Measurements from ENCODE around the gene TRIM8. TPM values are rescaled to one million over a fixed set of nuclear protein-coding genes. Genes with fewer than 3 reads are reported as not detected.

The TRIM8 gene
- total RNA-seq, 4 donors from 2014 or later, result 27.6 to 75.9 (median 48.8) TPM

GRCh38 chr10:102645741-102646609 is 1.7 kb downstream of the TRIM8 start:
- intact Hi-C loops (cut with DNase I), result no loop called here
- H3K36me3 ChIP-seq, result peaks cover 0 to 1% (median 0%) of the 10 kb centered on the region in 3 donors
- H3K27ac ChIP-seq, result peak overlapping the region; percentile 97 to 100 (median 99)

DNA sequence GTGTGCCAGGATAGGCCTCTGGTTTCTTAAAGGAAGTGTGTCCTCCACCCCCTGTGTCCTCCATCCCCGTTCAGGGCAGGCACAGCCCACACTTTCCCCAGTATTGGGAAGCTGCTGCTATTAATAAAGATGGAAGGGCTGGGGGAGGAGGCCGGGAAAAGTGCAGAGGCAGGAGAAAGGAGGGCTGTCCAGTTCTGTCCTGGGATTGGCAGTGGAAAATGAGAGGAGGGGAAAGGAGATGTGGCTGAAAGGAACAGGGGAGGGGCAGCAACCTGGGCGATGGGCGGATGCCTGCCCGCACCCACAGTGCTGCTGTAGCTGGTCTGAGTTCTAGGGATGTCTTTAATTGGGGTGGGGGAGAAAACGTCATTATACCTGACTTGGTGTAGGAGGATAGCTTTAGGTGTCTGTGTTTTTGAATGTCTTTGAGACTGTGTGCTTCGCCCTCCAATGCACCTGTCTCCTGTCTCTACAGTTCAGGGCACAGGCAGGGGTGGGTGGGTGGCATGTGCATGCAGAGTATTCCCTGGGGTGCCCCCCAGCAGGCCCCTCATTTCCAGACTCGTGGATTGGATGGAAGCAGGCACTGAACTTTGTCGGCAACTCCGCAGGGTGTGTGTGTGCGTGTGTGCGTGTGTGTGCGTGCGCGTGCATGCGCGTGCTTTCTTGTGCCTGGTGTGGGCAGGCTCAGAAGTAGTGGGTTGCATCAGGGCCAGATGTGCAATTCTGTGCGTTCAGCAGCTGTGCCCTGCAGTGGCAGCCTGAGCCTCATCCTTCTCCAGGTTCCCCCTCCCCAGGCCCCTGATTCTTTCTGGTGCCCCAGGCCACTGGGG is 2.5 kb downstream of the TRIM8 start:
- Histone ChIP-seq H3K9me3 (no peaks in the 10 kb centered on the region), H3K27me3 (no peaks in the 10 kb centered on the region), H3K27ac (peak overlapping the region; percentile 97 to 100 (median 99)), H3K4me1 (peaks cover 54 to 67% (median 56%) of the 10 kb centered on the region in 3 donors), H3K4me3 (peak overlapping the region; percentile 85 to 94 (median 90)), H3K36me3 (peaks cover 0 to 10% (median 5%) of the 10 kb centered on the region in 3 donors)
- intact Hi-C loops (cut with DNase I), result no loop called here
- 6 to 16% methylated on average over 8 to 12 of the region's 18 CpGs for WGBS, 2 donors
- no peak for DNase-seq
- TF ChIP-seq POLR2A (IDR thresholded peaks at IDR 0.05), result no peak
- TF ChIP-seq, protein P1, sequence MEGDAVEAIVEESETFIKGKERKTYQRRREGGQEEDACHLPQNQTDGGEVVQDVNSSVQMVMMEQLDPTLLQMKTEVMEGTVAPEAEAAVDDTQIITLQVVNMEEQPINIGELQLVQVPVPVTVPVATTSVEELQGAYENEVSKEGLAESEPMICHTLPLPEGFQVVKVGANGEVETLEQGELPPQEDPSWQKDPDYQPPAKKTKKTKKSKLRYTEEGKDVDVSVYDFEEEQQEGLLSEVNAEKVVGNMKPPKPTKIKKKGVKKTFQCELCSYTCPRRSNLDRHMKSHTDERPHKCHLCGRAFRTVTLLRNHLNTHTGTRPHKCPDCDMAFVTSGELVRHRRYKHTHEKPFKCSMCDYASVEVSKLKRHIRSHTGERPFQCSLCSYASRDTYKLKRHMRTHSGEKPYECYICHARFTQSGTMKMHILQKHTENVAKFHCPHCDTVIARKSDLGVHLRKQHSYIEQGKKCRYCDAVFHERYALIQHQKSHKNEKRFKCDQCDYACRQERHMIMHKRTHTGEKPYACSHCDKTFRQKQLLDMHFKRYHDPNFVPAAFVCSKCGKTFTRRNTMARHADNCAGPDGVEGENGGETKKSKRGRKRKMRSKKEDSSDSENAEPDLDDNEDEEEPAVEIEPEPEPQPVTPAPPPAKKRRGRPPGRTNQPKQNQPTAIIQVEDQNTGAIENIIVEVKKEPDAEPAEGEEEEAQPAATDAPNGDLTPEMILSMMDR (IDR thresholded peaks at IDR 0.05), result no peak

More at GRCh38 chr10:102645741-102646609, 1.7 kb downstream of the TRIM8 start:
- H3K4me3 ChIP-seq, result peak overlapping the region; percentile 85 to 94 (median 90)
- TF ChIP-seq, protein P1 (IDR thresholded peaks at IDR 0.05), result peak in 1 of 6 experiments; percentile 7
- peak in 2 of 4 donors; percentile 59 to 72 for TF ChIP-seq POLR2A (IDR thresholded peaks at IDR 0.05)
- no peaks in the 10 kb centered on the region for H3K27me3 ChIP-seq
- 0% methylated on average over 14 to 15 of the region's 29 CpGs for WGBS, 2 donors
- DNase-seq, result peak; percentile 76
- no peaks in the 10 kb centered on the region for H3K9me3 ChIP-seq
- peaks cover 48 to 65% (median 49%) of the 10 kb centered on the region in 3 donors for H3K4me1 ChIP-seq

- peaks cover 57 to 75% (median 62%) of the 10 kb centered on the region in 3 donors for H3K4me1 ChIP-seq
- peak overlapping the region; percentile 85 to 94 (median 90) for H3K4me3 ChIP-seq
- H3K9me3 ChIP-seq, result no peaks in the 10 kb centered on the region
- peak overlapping the region; percentile 97 to 100 (median 99) for H3K27ac ChIP-seq
- no peak for DNase-seq
- intact Hi-C loops (cut with DNase I), result no loop called here
- H3K27me3 ChIP-seq, result no peaks in the 10 kb centered on the region
- no peak for TF ChIP-seq POLR2A (IDR thresholded peaks at IDR 0.05)
- TF ChIP-seq, protein P1 (IDR thresholded peaks at IDR 0.05), result no peak
- 51 to 80% methylated on average over 1 to 5 of the region's 7 CpGs for WGBS, 2 donors
- H3K36me3 ChIP-seq, result peaks cover 0 to 18% (median 5%) of the 10 kb centered on the region in 3 donors
These were observed 3.4 kb downstream of the TRIM8 start for GRCh38 chr10:102647443-102648268.

DNA sequence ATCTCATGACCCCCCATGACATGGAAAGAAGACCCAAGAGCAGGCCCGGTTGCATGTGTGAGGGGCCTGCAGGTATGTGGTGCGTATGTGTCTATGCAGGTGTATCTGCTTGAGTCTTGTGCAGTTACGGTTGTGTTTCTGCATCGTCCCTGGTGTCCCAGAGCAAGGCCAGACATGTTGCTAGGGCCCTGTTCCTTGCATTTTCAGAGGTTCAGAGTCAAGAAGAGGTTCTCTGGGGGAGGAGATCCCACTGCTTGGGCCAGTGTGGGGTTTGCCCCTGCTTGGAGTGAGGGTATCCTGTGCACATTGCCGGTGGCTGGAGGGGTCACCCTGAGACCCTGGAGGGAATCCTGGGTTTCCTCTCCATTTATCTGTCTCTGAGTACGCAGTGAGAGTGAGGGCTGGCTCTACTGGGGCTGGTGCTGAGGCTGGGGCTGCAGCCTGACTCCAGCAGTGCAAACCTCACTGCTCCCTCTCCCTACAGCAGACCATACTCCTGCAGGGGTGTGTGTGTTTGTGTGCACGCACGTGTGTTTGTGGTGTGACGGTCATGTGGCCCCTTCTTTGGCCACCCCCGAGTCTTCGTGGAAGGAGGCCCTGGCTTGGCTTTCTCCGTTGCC is 4.1 kb downstream of the TRIM8 start:
- peaks cover 57 to 82% (median 66%) of the 10 kb centered on the region in 3 donors for H3K4me1 ChIP-seq
- H3K9me3 ChIP-seq, result no peaks in the 10 kb centered on the region
- no peak for TF ChIP-seq POLR2A (IDR thresholded peaks at IDR 0.05)
- TF ChIP-seq, protein P1 (IDR thresholded peaks at IDR 0.05), result no peak
- DNase-seq, result no peak
- H3K4me3 ChIP-seq, result peak overlapping the region in 3 of 4 donors; percentile 7 to 94 (median 91)
- H3K27me3 ChIP-seq, result no peaks in the 10 kb centered on the region
- intact Hi-C loops (cut with DNase I), result no loop called here
- H3K36me3 ChIP-seq, result peaks cover 0 to 25% (median 5%) of the 10 kb centered on the region in 3 donors
- H3K27ac ChIP-seq, result peak overlapping the region; percentile 97 to 100 (median 99)
- WGBS, 2 donors, result 19 to 53% methylated on average over 2 to 10 of the region's 12 CpGs
